GM10266 (cell line): ENCODE measurements around the gene APPBP2.

Source experiments
- DNase-seq: peaks from one replicate; pipeline ENCODE4 v3.0.0; 2012; ENCODE audit errors: extremely low spot score
- CTCF ChIP-seq: IDR thresholded peaks from 2 replicates; pipeline ENCODE4 v1.5.1; 2012; ENCODE audit warnings: mild to moderate bottlenecking, low read depth; ENCODE audit not compliant: control insufficient read depth, insufficient read depth; ENCODE audit errors: missing control alignments

Gene APPBP2

GRCh38 chr17:60406887-60407286 is 119.2 kb downstream of the APPBP2 start:
- DNase-seq, result no peak
- TF ChIP-seq CTCF, result no peak

GRCh38 chr17:60403962-60404361 is 122.1 kb downstream of the APPBP2 start:
- TF ChIP-seq CTCF, result no peak
- DNase-seq, result no peak

GRCh38 chr17:60403523-60403810 is 122.6 kb downstream of the APPBP2 start:
- no peak for DNase-seq

GRCh38 chr17:60401819-60402218 is 124.2 kb downstream of the APPBP2 start:
- TF ChIP-seq CTCF, result no peak
- DNase-seq, result no peak

More at GRCh38 chr17:60403523-60403810, 122.6 kb downstream of the APPBP2 start:
- no peak for TF ChIP-seq CTCF

- peak; percentile 29 for DNase-seq
- no peak for TF ChIP-seq CTCF
Observed at GRCh38 chr17:60398227-60398959, 127.6 kb downstream of the APPBP2 start.

GRCh38 chr17:60396412-60396811 is 129.6 kb downstream of the APPBP2 start:
- DNase-seq, result no peak
- TF ChIP-seq CTCF, result no peak

- TF ChIP-seq CTCF, result no peak
- DNase-seq, result peak; percentile 37
Observed at GRCh38 chr17:60395508-60396065, 130.5 kb downstream of the APPBP2 start.
